Small intestine (tissue), 7 donors: ENCODE measurements around the gene BCCIP. TPM values are rescaled to one million over a fixed set of nuclear protein-coding genes. Genes with fewer than 3 reads are reported as not detected.

Source experiments
- DNase-seq, 2 donors: peaks; one replicate each; pipeline versions ENCODE4 v3.0.0 to v3.0.0-alpha.2; 2013
- FAIRE-seq: peaks from 2 replicates; lab custom pipeline; 2012; peaks lifted over from hg19 to GRCh38; lab: Jason Lieb, UNC
- H3K27ac ChIP-seq, 3 donors: one replicate each; pipeline ENCODE4 v1.5.1; 2013; ENCODE audit warnings: low read length in 2 of 3, mild to moderate bottlenecking in 2 of 3, control low read depth in 1 of 3, inconsistent platforms in 1 of 3, low read depth in 1 of 3, moderate library complexity in 1 of 3
- H3K27me3 ChIP-seq, 3 donors: one replicate each; pipeline ENCODE4 v1.6.1; 2013; ENCODE audit warnings: low read length in 3 of 3, inconsistent platforms in 1 of 3; ENCODE audit not compliant: control insufficient read depth in 3 of 3, insufficient read depth in 3 of 3
- H3K36me3 ChIP-seq, 3 donors: one replicate each; pipeline ENCODE4 v1.6.1; 2013; ENCODE audit warnings: low read length in 3 of 3, inconsistent platforms in 1 of 3, low read depth in 1 of 3, mild to moderate bottlenecking in 1 of 3, moderate library complexity in 1 of 3; ENCODE audit not compliant: control insufficient read depth in 3 of 3, insufficient read depth in 2 of 3
- H3K4me1 ChIP-seq, 3 donors: one replicate each; pipeline ENCODE4 v1.6.1; 2013; ENCODE audit warnings: low read length in 2 of 3, inconsistent platforms in 1 of 3, low read depth in 1 of 3, mild to moderate bottlenecking in 1 of 3, moderate library complexity in 1 of 3; ENCODE audit not compliant: control insufficient read depth in 3 of 3, insufficient read depth in 2 of 3
- H3K4me3 ChIP-seq, 3 donors: one replicate each; pipeline ENCODE4 v1.5.1; 2013; ENCODE audit warnings: low read length in 3 of 3, control low read depth in 1 of 3, inconsistent platforms in 1 of 3, low read depth in 1 of 3, mild to moderate bottlenecking in 1 of 3, moderate library complexity in 1 of 3
- H3K9me3 ChIP-seq, 2 donors: one replicate each; pipeline ENCODE4 v1.6.1; 2013; ENCODE audit warnings: low read depth in 1 of 2, low read length in 1 of 2; ENCODE audit not compliant: control insufficient read depth in 2 of 2, insufficient read depth in 1 of 2
- WGBS, 3 donors: extraction: QIAGEN DNeasy Blood & Tissue Kit; methylation state at CpG; one replicate each; pipeline ENCODE4 v1.1.7; 2013; 5-methylcytosine and 5-hydroxymethylcytosine counted together
- polyA plus RNA-seq, 4 donors: library from polyadenylated mRNA; stranded (reverse) in 3 of 4; unstranded in 1 of 4; fragments of 200-250 nt in 3 of 4; fragments of 120-200 nt in 1 of 4; gene quantifications; one replicate each; pipeline versions ENCODE4 v1.2.1 to v1.2.3, GENCODE V29; 2013
- donor health status: healthy with polysubstance abuse.
- donor health status: control.
- donor health status: control.
- donor health status: Bipolar disorder and iron deficiency.
- donor health status: healthy.

Gene BCCIP
- polyA plus RNA-seq, 4 donors, result 46.7 to 64.9 (median 55.3) TPM

DNA sequence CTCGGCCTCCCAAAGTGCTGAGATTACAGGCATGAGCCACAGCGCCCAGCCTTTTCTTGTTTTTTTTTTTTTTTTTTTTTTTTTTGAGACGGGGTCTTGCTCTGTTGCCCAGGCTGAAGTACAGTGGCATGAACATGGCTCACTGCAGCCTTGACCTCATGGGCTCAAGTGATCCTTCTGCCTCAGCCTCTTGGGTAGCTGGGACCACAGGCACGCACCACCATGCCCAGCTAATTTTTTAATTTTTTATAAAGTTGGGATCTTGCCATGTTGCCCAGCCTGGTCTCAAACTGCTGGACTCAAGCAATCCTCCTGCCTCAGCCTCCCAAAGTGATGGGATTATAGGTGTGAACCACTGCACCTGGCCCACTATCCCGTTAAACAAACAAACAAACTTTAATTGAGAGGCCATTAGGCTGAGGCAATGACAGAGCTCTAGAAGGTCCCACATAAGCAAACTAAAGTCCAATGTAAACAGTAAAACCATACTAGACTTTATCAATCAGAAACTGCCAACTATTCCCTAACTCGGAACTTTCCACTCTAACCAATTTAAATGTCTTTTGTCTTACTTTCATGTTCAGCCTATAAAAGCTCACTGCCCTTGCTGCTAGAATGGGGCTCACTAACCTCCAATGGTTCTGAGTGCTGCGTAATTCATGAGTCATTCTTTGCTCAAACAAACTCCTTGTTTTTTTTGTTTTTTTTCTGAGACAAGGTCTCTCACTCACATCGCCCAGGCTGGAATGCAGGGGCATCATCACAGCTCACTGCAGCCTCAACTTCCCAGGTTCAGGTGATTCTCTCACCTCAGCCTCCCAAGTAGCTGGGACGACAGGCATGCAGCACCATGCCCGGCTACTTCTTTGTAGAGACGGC is 55.9 kb downstream of the BCCIP start:
- peaks cover 0 to 3% (median 0%) of the 10 kb centered on the region in 3 donors for H3K36me3 ChIP-seq
- DNase-seq (no peak), FAIRE-seq (no peak)
- no peaks in the 10 kb centered on the region for H3K27me3 ChIP-seq
- H3K4me3 ChIP-seq, result no peak overlapping the region
- no peak overlapping the region for H3K27ac ChIP-seq
- peaks cover 0 to 10% of the 10 kb centered on the region in 2 donors for H3K9me3 ChIP-seq
- 83 to 85% (median 83%) methylated on average over 11 of the region's 11 CpGs for WGBS, 3 donors
- no peaks in the 10 kb centered on the region for H3K4me1 ChIP-seq

DNA sequence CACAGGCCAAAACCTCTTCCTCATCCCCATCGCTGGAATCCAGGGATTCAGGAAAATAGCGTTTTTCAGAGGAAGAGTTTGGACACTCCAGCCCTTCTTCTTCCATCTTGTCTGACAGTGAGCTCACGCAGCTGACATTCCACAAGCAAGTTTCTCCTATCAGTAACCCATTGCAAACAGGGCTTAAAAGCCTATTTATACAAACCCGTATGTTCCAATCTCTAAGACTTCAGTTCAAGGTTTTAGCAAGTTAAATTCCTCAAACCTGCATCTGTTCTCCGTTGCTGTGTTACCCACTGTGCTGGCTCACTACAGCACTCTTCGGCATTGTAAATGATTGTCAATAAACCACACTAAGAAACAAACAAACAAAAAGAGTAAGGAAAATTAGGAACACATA is 57.4 kb downstream of the BCCIP start:
- WGBS, 3 donors, result 66 to 82% (median 81%) methylated on average over 6 of the region's 6 CpGs
- DNase-seq (no peak), FAIRE-seq (no peak)
- Histone ChIP-seq H3K9me3 (peaks cover 0 to 10% of the 10 kb centered on the region in 2 donors), H3K27ac (no peak overlapping the region), H3K36me3 (peaks cover 0 to 3% (median 0%) of the 10 kb centered on the region in 3 donors), H3K27me3 (no peaks in the 10 kb centered on the region), H3K4me1 (no peaks in the 10 kb centered on the region), H3K4me3 (no peak overlapping the region)

DNA sequence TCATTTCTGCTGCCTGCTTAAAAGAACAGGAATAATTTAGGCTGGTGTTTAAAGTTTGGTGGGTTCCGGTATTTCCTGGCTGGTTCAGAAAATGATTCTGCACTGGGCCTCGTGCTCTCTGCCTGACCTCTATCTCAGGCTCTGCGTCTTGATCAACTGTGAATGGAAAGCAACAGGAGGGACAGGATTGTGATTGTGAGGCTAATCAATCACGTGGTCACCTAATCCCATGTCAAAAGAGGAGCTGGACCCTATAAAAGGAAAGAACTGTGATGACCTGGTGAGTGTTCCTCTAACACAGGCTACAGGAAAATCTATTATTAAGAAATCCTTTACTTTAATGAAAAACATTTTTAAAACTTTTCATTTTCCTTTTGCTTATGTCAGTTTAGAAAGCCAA is 57.8 kb downstream of the BCCIP start, which contains the start of gene DHX32:
TSS of gene DHX32 (minus strand) at position 101 of the 400 bp plus-strand sequence. CDS start 468 bp downstream, outside the sequence.
- peaks cover 0 to 3% (median 0%) of the 10 kb centered on the region in 3 donors for H3K36me3 ChIP-seq
- H3K4me1 ChIP-seq, result no peaks in the 10 kb centered on the region
- FAIRE-seq (no peak), DNase-seq (no peak)
- no peak within 1 kb of the TSS for H3K4me3 ChIP-seq
- no peak within 1 kb of the TSS for H3K27ac ChIP-seq
- no peaks in the 10 kb centered on the region for H3K27me3 ChIP-seq
- H3K9me3 ChIP-seq, result peaks cover 0 to 7% of the 10 kb centered on the region in 2 donors
- 68 to 89% (median 68%) methylated on average over 4 of the region's 4 CpGs for WGBS, 3 donors

DNA sequence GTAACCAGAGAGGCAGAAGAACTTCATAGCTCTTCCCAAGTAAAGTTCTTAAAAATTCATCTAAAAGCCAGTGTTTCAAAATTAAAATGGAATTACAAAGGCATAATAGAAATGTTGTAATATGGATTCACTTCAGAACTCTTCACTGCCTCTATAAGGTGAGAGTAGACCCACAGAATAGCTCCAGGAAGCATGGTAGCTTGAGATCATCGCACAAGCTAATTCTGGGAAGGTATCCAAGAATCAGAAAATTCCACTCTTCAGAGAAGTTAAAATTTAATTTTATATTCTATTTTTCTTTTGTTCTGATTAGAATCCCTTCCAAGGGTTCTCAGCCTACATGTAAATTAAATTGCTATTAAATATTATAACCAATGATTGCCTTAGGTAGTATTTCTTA is 59.2 kb downstream of the BCCIP start:
- FAIRE-seq, result no peak
- WGBS, 3 donors, result 77 to 94% (median 86%) methylated on average over 1 of the region's 1 CpG
- H3K36me3 ChIP-seq, result peaks cover 0 to 3% (median 0%) of the 10 kb centered on the region in 3 donors
- H3K27me3 ChIP-seq, result no peaks in the 10 kb centered on the region
- peaks cover 0 to under 1% of the 10 kb centered on the region in 2 donors for H3K9me3 ChIP-seq
- no peak overlapping the region for H3K4me3 ChIP-seq
- no peak for DNase-seq
- H3K4me1 ChIP-seq, result no peaks in the 10 kb centered on the region
- no peak overlapping the region for H3K27ac ChIP-seq

DNA sequence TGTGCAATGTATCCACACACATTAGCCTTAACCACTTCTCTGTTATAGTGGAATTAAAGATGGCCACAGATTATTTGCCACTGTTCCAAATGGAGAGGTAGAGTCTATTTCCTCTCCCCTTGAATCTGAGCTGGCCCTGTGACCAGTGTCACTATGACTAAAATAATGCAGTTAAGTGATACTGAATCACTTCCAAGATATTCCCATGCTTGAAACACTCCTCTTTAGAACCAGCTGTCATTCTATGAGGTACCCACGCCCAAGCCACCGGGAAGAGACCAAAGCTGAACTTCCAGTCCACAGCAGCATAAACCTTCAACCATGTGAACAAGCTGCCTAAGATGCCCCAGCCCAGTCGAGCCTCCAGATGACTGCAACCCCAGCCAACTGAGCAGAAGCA is 59.9 kb downstream of the BCCIP start:
- FAIRE-seq (no peak), DNase-seq (no peak)
- H3K4me1 ChIP-seq, result no peaks in the 10 kb centered on the region
- 76 to 90% (median 90%) methylated on average over 3 of the region's 3 CpGs for WGBS, 3 donors
- H3K9me3 ChIP-seq, result no peaks in the 10 kb centered on the region
- H3K27me3 ChIP-seq, result no peaks in the 10 kb centered on the region
- no peak overlapping the region for H3K4me3 ChIP-seq
- H3K27ac ChIP-seq, result no peak overlapping the region
- peaks cover 0 to 3% (median 0%) of the 10 kb centered on the region in 3 donors for H3K36me3 ChIP-seq

Other genes starting within 250 kb of the BCCIP start
- not detected for gene TEX36, start 140.4 kb upstream of the BCCIP start, polyA plus RNA-seq
- gene EDRF1, start 103.8 kb upstream of the BCCIP start, polyA plus RNA-seq, result 10 to 100 TPM in 2 of 4 donors, 1 to 10 TPM in 2; 8.6 to 30.4 (median 11.2) TPM
- under 1 TPM in 2 of 4 donors, not detected in 2; 0.07 to 0.18 TPM for gene MMP21, start 47.7 kb upstream of the BCCIP start, polyA plus RNA-seq
- 10 to 100 TPM; 32.5 to 51.9 (median 38.5) TPM for gene UROS, start 288 bp upstream of the BCCIP start, polyA plus RNA-seq
- 10 to 100 TPM; 24.0 to 40.6 (median 28.0) TPM for gene DHX32, start 57.7 kb downstream of the BCCIP start, polyA plus RNA-seq
- 1 to 10 TPM; 1.5 to 4.0 (median 2.8) TPM for gene FANK1, start 73.0 kb downstream of the BCCIP start, polyA plus RNA-seq